Small intestine (tissue), 7 donors: ENCODE results near the gene NDFIP1. TPM values are rescaled to one million over a fixed set of nuclear protein-coding genes. Genes with fewer than 3 reads are reported as not detected.

Source experiments
- DNase-seq, 2 donors: peaks; one replicate each; pipeline versions ENCODE4 v3.0.0 to v3.0.0-alpha.2; 2013
- FAIRE-seq: peaks from 2 replicates; lab custom pipeline; 2012; peaks lifted over from hg19 to GRCh38; lab: Jason Lieb, UNC
- H3K27ac ChIP-seq, 3 donors: one replicate each; pipeline ENCODE4 v1.5.1; 2013; ENCODE audit warnings: low read length in 2 of 3, mild to moderate bottlenecking in 2 of 3, control low read depth in 1 of 3, inconsistent platforms in 1 of 3, low read depth in 1 of 3, moderate library complexity in 1 of 3
- H3K27me3 ChIP-seq, 3 donors: one replicate each; pipeline ENCODE4 v1.6.1; 2013; ENCODE audit warnings: low read length in 3 of 3, inconsistent platforms in 1 of 3; ENCODE audit not compliant: control insufficient read depth in 3 of 3, insufficient read depth in 3 of 3
- H3K36me3 ChIP-seq, 3 donors: one replicate each; pipeline ENCODE4 v1.6.1; 2013; ENCODE audit warnings: low read length in 3 of 3, inconsistent platforms in 1 of 3, low read depth in 1 of 3, mild to moderate bottlenecking in 1 of 3, moderate library complexity in 1 of 3; ENCODE audit not compliant: control insufficient read depth in 3 of 3, insufficient read depth in 2 of 3
- H3K4me1 ChIP-seq, 3 donors: one replicate each; pipeline ENCODE4 v1.6.1; 2013; ENCODE audit warnings: low read length in 2 of 3, inconsistent platforms in 1 of 3, low read depth in 1 of 3, mild to moderate bottlenecking in 1 of 3, moderate library complexity in 1 of 3; ENCODE audit not compliant: control insufficient read depth in 3 of 3, insufficient read depth in 2 of 3
- H3K4me3 ChIP-seq, 3 donors: one replicate each; pipeline ENCODE4 v1.5.1; 2013; ENCODE audit warnings: low read length in 3 of 3, control low read depth in 1 of 3, inconsistent platforms in 1 of 3, low read depth in 1 of 3, mild to moderate bottlenecking in 1 of 3, moderate library complexity in 1 of 3
- H3K9me3 ChIP-seq, 2 donors: one replicate each; pipeline ENCODE4 v1.6.1; 2013; ENCODE audit warnings: low read depth in 1 of 2, low read length in 1 of 2; ENCODE audit not compliant: control insufficient read depth in 2 of 2, insufficient read depth in 1 of 2
- WGBS, 3 donors: extraction: QIAGEN DNeasy Blood & Tissue Kit; methylation state at CpG; one replicate each; pipeline ENCODE4 v1.1.7; 2013; 5-methylcytosine and 5-hydroxymethylcytosine counted together
- polyA plus RNA-seq, 4 donors: library from polyadenylated mRNA; stranded (reverse) in 3 of 4; unstranded in 1 of 4; fragments of 200-250 nt in 3 of 4; fragments of 120-200 nt in 1 of 4; gene quantifications; one replicate each; pipeline versions ENCODE4 v1.2.1 to v1.2.3, GENCODE V29; 2013
- donor health status: healthy with polysubstance abuse.
- donor health status: control.
- donor health status: control.
- donor health status: Bipolar disorder and iron deficiency.
- donor health status: healthy.

The NDFIP1 gene
- polyA plus RNA-seq, 4 donors: 28.9 to 63.4 (median 37.6) TPM

DNA sequence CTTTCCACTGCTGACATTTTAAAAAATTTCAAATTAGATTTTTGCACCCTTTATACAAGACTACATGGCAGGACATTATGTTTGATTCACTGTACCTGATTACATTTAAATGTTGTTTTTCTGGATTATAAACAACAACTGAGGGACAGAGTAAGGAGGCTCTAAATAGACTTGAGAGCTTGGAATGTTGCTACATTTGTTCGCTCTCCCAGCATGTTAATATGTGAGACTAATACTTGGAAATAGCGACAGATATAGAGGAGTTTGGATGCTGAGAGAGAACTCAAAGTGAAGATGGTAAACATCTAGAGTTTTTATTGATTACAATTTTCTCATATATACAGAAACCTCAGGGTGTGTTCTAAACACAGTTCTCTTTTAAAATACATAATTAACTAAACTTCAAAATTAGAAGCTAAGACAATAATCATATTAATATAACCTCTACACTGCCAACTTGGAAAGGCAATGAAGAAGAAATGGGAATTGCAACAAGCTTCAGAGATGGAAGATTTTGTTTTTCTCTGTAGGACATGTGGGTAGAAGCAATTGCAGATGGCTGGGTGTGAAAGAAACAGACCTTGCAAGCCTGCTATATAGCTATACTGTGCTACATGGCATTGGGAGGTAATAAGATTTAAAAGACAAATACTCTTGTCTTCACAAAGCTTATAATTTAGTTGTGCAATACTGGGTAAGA, 1.4 kb upstream of the NDFIP1 start:
- DNase-seq: no peak
- WGBS, 3 donors: 83 to 100% (median 88%) methylated on average over 2 of the region's 2 CpGs
- Histone ChIP-seq H3K4me3 (no peak overlapping the region), H3K27me3 (no peaks in the 10 kb centered on the region), H3K4me1 (peaks cover 0 to 6% (median 3%) of the 10 kb centered on the region in 3 donors), H3K36me3 (no peaks in the 10 kb centered on the region), H3K27ac (no peak overlapping the region), H3K9me3 (no peaks in the 10 kb centered on the region)
- FAIRE-seq: no peak

DNA sequence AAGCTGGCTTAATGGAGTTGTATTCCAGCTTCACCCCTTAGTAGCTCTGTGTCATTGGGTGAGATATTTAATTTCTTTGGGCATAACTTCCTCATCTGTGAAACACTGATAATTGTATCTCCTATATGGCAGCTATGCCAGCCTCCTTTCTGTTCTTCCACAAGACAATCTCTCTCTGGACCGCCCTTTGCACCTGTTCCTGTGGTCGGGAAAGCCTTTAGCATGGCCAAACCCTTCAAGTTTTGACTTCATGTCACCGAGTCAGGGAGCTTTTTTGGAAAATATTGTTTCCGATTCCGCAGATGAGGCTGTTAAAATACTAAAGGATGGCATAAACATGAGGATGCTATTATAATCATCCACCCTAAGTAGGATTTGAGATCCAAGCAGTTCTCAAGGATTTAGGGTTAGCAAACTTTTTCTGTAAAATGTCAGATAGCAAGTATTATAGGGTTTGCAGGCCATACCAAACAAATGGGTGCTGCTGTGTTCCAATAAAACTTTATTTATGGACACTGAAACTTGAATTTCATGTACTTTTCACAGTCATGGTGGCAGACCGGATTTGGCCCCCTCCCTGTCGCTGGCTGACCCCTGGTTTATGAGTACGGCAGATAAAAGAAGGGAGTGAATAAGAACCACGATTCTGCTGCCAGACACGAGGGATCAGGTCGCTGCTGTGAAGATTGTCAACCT, 695 bp upstream of the NDFIP1 start:
- DNase-seq (no peak), FAIRE-seq (no peak)
- WGBS, 3 donors: 67 to 74% (median 69%) methylated on average over 11 of the region's 11 CpGs
- peaks cover 0 to 6% (median 3%) of the 10 kb centered on the region in 3 donors for H3K4me1 ChIP-seq
- peak overlapping the region; percentile 81 to 99 (median 99) for H3K27ac ChIP-seq
- peak overlapping the region in 1 of 3 donors; percentile 28 for H3K4me3 ChIP-seq
- H3K9me3 ChIP-seq: no peaks in the 10 kb centered on the region
- no peaks in the 10 kb centered on the region for H3K27me3 ChIP-seq
- H3K36me3 ChIP-seq: no peaks in the 10 kb centered on the region

GRCh38 chr5:142109331-142110045, 909 bp downstream of the NDFIP1 start:
- peak in 1 of 2 donors; percentile 27 for DNase-seq

DNA sequence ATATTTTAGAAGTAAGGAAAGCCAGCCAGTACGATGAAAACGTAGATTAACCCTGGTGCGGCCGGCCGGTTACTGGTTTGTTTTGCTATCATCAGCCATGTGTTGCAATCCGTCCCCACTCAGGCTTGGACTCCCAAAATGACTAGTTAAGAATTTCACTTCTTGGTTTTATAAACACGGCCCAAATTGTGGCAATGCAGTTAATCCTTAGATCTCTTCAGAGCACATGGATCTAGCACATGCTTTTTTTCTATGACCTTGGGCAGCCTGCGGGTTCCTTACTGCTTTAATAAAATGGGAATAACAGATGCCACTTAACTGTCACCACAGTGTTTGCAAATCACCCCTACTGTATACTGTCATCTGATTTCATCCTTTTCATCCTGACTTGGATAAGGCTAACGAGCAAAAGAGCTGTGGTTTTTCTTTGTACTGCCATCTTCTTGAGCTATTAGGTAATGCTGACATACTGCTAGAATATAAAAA, 1.5 kb downstream of the NDFIP1 start:
- Histone ChIP-seq H3K36me3 (no peaks in the 10 kb centered on the region), H3K4me1 (peaks cover 0 to 6% (median 3%) of the 10 kb centered on the region in 3 donors), H3K27me3 (no peaks in the 10 kb centered on the region), H3K27ac (peak overlapping the region in 2 of 3 donors; percentile 81 to 99), H3K4me3 (peak overlapping the region; percentile 47 to 90 (median 67)), H3K9me3 (no peaks in the 10 kb centered on the region)
- 5 to 10% (median 5%) methylated on average over 9 of the region's 9 CpGs for WGBS, 3 donors
- peak; percentile 20 to 27 for DNase-seq
- FAIRE-seq: no peak

More at GRCh38 chr5:142109331-142110045, 909 bp downstream of the NDFIP1 start:
- peak overlapping the region; percentile 67 to 90 (median 87) for H3K4me3 ChIP-seq
- no peaks in the 10 kb centered on the region for H3K36me3 ChIP-seq
- H3K9me3 ChIP-seq: no peaks in the 10 kb centered on the region
- no peaks in the 10 kb centered on the region for H3K27me3 ChIP-seq
- peak overlapping the region; percentile 81 to 99 (median 99) for H3K27ac ChIP-seq
- H3K4me1 ChIP-seq: peaks cover 0 to 6% (median 3%) of the 10 kb centered on the region in 3 donors
- WGBS, 3 donors: 1 to 2% (median 1%) methylated on average over 21 of the region's 21 CpGs
- no peak for FAIRE-seq

GRCh38 chr5:142110988-142111687, 2.6 kb downstream of the NDFIP1 start:
- Histone ChIP-seq H3K36me3 (no peaks in the 10 kb centered on the region), H3K9me3 (no peaks in the 10 kb centered on the region), H3K4me1 (peaks cover 0 to 6% (median 3%) of the 10 kb centered on the region in 3 donors), H3K27ac (no peak overlapping the region), H3K27me3 (no peaks in the 10 kb centered on the region), H3K4me3 (no peak overlapping the region)
- no peak for DNase-seq
- no peak for FAIRE-seq
- 73 to 84% (median 78%) methylated on average over 6 of the region's 6 CpGs for WGBS, 3 donors

GRCh38 chr5:142114687-142115086, 6.1 kb downstream of the NDFIP1 start:
- Histone ChIP-seq H3K27ac (no peak overlapping the region), H3K27me3 (no peaks in the 10 kb centered on the region), H3K36me3 (no peaks in the 10 kb centered on the region), H3K4me3 (no peak overlapping the region), H3K4me1 (peaks cover 0 to 3% (median 2%) of the 10 kb centered on the region in 3 donors), H3K9me3 (no peaks in the 10 kb centered on the region)
- FAIRE-seq (no peak), DNase-seq (no peak)
- 95 to 97% (median 95%) methylated on average over 1 of the region's 1 CpG for WGBS, 3 donors

- WGBS, 3 donors: 93 to 97% (median 94%) methylated on average over 4 of the region's 4 CpGs
- Histone ChIP-seq H3K9me3 (no peaks in the 10 kb centered on the region), H3K4me3 (no peak overlapping the region), H3K36me3 (peaks cover 0 to 2% (median 0%) of the 10 kb centered on the region in 3 donors), H3K27ac (no peak overlapping the region), H3K4me1 (no peaks in the 10 kb centered on the region), H3K27me3 (no peaks in the 10 kb centered on the region)
- no peak for DNase-seq
- no peak for FAIRE-seq
Observed at GRCh38 chr5:142115937-142116614, 7.5 kb downstream of the NDFIP1 start.
